Activated naive CD8-positive, alpha-beta T cell treated with anti-CD3 and anti-CD28 coated beads, Interleukin-2, amount 10 ng/mL, durations not matched to agents 7 days and 5 days (primary cell): ENCODE measurements around the gene COL6A2. TPM values are rescaled to one million over a fixed set of nuclear protein-coding genes. Genes with fewer than 3 reads are reported as not detected.

Experiments
- ATAC-seq: fragments of 150-1000 bp; cut with Tn5 transposase; one replicate; pipeline ENCODE4 v1.10.0; 2021; ENCODE audit warnings: low read depth, moderate library complexity
- POLR2A ChIA-PET: fragments of 350-600 bp; sonication (Branson Sonifier 250); formaldehyde crosslinking; loops from one replicate; lab custom pipeline; 2021; ENCODE audit warnings: antibody characterized with exemption; lab: Charles Lee
- DNase-seq: peaks from one replicate; pipeline ENCODE4 v3.0.0; 2021
- H3K27ac Mint-ChIP-seq: one replicate; pipeline ENCODE4 v1.8.0; 2022; ENCODE audit warnings: mild to moderate bottlenecking, mixed read lengths
- H3K27me3 Mint-ChIP-seq: one replicate; pipeline ENCODE4 v1.8.0; 2022; ENCODE audit warnings: mild to moderate bottlenecking, moderate library complexity, mixed read lengths
- H3K36me3 Mint-ChIP-seq: one replicate; pipeline ENCODE4 v1.8.0; 2021; ENCODE audit warnings: mild to moderate bottlenecking, mixed read lengths
- H3K4me1 Mint-ChIP-seq: one replicate; pipeline ENCODE4 v1.8.0; 2021; ENCODE audit warnings: mixed read lengths
- H3K4me3 Mint-ChIP-seq: one replicate; pipeline ENCODE4 v1.8.0; 2022; ENCODE audit warnings: mild to moderate bottlenecking, moderate library complexity, mixed read lengths
- H3K9me3 Mint-ChIP-seq: one replicate; pipeline ENCODE4 v1.8.0; 2021; ENCODE audit warnings: mixed read lengths
- total RNA-seq, 2 experiments: library from RNA; stranded (reverse); gene quantifications; one replicate each; pipeline ENCODE4 v1.2.3, GENCODE V29; 2021

Gene COL6A2
- total RNA-seq, 2 experiments from 2014 or later: 23.8 to 23.9 TPM

GRCh38 chr21:46121286-46122221 is 23.6 kb downstream of the COL6A2 start:
- Mint-ChIP-seq H3K4me3 (no peak overlapping the region), H3K36me3 (no peaks in the 10 kb centered on the region), H3K27me3 (no peaks in the 10 kb centered on the region), H3K9me3 (no peaks in the 10 kb centered on the region), H3K4me1 (no peaks in the 10 kb centered on the region), H3K27ac (no peak overlapping the region)
- POLR2A ChIA-PET: no interaction called here
- no peak for ATAC-seq
- peak; percentile 15 for DNase-seq

DNA sequence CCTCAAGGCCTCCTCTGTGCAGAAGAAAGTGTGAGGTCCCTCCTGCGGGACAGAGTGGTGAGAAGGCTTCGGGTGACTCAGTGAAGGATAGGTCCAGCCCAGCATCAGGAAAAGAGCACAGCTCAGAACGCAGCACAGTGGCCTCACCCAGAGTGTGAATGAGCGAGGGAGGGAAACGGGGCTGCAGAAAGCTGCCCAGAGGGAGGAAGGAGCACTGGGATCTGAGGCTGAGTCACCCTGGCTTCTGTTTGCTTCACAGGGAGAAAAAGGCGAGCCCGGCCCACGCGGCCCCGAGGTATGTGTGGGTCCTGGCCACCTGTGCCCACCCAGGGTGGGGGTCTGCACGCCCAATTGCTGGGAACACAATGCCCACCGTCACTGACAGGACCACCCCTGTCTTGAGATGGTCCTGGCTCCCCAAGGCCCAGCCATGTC is 24.3 kb downstream of the COL6A2 start:
- DNase-seq (peak; percentile 21), ATAC-seq (no peak)
- Mint-ChIP-seq H3K36me3 (no peaks in the 10 kb centered on the region), H3K9me3 (no peaks in the 10 kb centered on the region), H3K27me3 (no peaks in the 10 kb centered on the region), H3K4me1 (no peaks in the 10 kb centered on the region), H3K27ac (no peak overlapping the region), H3K4me3 (no peak overlapping the region)
- POLR2A ChIA-PET: no interaction called here

DNA sequence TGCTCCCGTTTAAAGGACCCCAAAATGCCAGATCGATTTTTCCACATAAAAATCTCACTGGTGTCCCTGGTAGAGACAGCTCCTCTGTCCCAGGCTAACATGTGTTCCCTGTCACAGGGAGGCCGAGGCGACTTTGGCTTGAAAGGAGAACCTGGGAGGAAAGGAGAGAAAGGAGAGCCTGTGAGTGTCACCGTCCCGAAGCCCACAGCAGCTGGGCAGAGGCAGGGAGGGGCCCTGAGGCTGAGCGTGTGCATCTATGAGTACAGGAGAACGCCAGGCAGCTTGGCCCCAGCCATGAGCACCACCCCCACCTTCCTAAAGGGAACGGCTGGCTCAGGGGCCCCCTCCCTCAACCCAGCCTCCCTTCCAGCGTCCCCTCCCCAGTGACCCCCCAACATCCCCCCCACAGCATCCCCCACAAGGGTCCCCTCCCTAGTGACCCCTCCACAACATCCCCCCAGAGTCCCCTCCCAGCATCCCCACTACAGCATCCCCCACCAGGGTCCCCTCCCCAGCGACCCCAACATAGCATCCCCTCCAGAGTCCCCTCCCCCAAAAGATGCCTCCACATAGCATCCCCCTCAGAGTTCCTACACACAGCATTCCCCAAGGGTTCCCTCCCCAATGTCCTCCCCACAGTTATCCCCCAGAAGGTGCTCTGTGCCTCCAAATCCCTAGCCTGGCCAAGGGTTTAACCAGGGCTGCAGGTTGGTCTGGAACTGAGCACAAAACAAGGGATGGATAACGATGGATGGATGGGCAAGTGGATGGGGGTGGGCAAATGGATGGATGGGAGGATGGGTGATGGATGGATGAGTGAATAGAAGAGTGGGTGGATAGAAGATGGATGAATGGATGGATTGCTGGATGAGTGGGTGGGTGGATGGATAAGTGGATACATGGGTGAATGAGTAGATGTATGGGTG is 25.1 kb downstream of the COL6A2 start:
- Mint-ChIP-seq H3K36me3 (no peaks in the 10 kb centered on the region), H3K27me3 (no peaks in the 10 kb centered on the region), H3K4me1 (no peaks in the 10 kb centered on the region), H3K27ac (no peak overlapping the region), H3K9me3 (no peaks in the 10 kb centered on the region), H3K4me3 (no peak overlapping the region)
- DNase-seq (no peak), ATAC-seq (no peak)
- POLR2A ChIA-PET: no interaction called here

DNA sequence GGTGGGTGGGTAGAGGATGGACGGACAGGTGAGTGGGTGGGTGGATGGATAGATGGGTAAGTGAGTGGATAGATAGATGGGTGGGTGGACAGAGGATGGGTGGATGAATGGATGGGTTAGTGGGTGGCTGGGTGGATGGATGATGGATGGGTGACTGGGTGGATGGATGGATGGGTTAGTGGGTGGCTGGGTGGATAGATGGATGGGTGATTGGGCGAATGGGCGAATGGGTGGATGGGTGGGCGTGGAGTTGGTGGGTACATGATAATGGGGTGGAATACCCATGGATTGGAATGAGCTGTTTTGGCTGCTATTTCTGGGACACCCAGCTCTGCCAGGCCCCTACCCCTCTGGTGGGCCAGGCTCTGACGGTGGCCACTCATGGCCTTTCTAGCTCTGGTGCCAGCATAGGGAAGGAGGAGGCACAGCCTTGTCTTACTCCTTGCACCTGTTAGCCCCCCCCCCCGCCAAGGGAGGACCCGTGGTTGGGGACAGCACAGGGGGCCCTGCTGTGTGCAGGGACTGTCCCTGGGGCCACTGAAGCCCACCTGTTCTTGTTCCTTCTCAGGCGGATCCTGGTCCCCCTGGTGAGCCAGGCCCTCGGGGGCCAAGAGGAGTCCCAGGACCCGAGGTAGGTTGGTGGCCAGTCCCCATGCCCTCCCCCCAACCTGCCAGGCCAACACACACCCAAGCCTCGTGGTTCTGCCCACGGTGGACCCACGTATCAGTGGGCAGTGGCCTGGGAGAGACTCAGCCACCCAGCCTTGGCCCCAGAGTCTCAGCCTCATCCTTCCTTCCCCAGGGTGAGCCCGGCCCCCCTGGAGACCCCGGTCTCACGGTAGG is 26.4 kb downstream of the COL6A2 start:
- H3K4me1 Mint-ChIP-seq: no peaks in the 10 kb centered on the region
- H3K27me3 Mint-ChIP-seq: no peaks in the 10 kb centered on the region
- POLR2A ChIA-PET: no interaction called here
- no peak overlapping the region for H3K4me3 Mint-ChIP-seq
- no peaks in the 10 kb centered on the region for H3K9me3 Mint-ChIP-seq
- no peaks in the 10 kb centered on the region for H3K36me3 Mint-ChIP-seq
- peak; percentile 19 for DNase-seq
- no peak overlapping the region for H3K27ac Mint-ChIP-seq
- ATAC-seq: no peak

DNA sequence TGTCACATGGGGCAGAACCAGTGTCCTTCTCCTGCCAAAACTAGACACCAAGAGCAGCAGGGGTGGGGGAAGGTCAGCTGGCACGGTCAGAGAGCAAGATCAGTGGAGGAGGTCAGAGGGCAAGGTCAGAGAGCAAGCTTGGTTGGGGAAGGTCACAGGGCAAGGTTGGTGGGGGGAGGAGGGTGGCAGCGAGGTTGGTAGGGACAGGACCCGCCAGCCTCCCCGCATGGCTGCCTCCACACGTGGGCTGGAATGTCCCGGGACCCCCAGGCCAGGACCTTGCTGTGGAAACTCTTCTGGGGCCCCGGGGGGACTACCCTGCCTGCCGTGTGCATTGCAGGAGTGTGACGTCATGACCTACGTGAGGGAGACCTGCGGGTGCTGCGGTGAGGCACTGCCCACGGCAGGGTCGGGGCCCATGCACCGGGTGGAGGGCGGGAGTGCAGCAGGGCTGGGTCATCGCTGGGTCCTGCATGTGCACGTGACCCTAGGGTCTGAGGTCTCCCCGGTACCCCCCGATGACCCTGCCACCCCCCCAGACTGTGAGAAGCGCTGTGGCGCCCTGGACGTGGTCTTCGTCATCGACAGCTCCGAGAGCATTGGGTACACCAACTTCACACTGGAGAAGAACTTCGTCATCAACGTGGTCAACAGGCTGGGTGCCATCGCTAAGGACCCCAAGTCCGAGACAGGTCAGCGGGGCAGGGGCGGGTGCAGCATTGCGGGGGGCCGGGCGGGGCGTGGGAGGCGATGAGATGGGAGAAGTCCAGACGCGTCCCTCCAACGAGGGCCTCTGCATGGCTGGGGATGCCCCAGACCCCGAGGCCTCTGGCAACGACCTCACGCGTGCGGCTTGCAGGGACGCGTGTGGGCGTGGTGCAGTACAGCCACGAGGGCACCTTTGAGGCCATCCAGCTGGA is 27.3 kb downstream of the COL6A2 start:
- peak; percentile 24 for DNase-seq

GRCh38 chr21:46125846-46126301 is 28.0 kb downstream of the COL6A2 start:
- Mint-ChIP-seq H3K4me3 (no peak overlapping the region), H3K4me1 (no peaks in the 10 kb centered on the region), H3K27me3 (no peaks in the 10 kb centered on the region), H3K27ac (no peak overlapping the region), H3K36me3 (no peaks in the 10 kb centered on the region), H3K9me3 (no peaks in the 10 kb centered on the region)
- POLR2A ChIA-PET: interaction anchor here (0.6 kb wide), 1 partner anchor 21 kb away, joined by 4 read pairs; no protein-coding TSS in a partner anchor
- ATAC-seq: no peak
- peak; percentile 26 for DNase-seq

More for the DNA sequence above, 27.3 kb downstream of the COL6A2 start:
- Mint-ChIP-seq H3K27ac (no peak overlapping the region), H3K36me3 (no peaks in the 10 kb centered on the region), H3K27me3 (no peaks in the 10 kb centered on the region), H3K4me1 (no peaks in the 10 kb centered on the region), H3K4me3 (no peak overlapping the region), H3K9me3 (no peaks in the 10 kb centered on the region)
- ATAC-seq: no peak
- POLR2A ChIA-PET: interaction anchor here (0.6 kb wide), 1 partner anchor 22 kb away, joined by 4 read pairs; no protein-coding TSS in a partner anchor

GRCh38 chr21:46126309-46127238 is 28.7 kb downstream of the COL6A2 start:
- Mint-ChIP-seq H3K9me3 (no peaks in the 10 kb centered on the region), H3K4me3 (no peak overlapping the region), H3K4me1 (no peaks in the 10 kb centered on the region), H3K36me3 (no peaks in the 10 kb centered on the region), H3K27me3 (no peaks in the 10 kb centered on the region), H3K27ac (no peak overlapping the region)
- no peak for ATAC-seq
- POLR2A ChIA-PET: no interaction called here
- no peak for DNase-seq

DNA sequence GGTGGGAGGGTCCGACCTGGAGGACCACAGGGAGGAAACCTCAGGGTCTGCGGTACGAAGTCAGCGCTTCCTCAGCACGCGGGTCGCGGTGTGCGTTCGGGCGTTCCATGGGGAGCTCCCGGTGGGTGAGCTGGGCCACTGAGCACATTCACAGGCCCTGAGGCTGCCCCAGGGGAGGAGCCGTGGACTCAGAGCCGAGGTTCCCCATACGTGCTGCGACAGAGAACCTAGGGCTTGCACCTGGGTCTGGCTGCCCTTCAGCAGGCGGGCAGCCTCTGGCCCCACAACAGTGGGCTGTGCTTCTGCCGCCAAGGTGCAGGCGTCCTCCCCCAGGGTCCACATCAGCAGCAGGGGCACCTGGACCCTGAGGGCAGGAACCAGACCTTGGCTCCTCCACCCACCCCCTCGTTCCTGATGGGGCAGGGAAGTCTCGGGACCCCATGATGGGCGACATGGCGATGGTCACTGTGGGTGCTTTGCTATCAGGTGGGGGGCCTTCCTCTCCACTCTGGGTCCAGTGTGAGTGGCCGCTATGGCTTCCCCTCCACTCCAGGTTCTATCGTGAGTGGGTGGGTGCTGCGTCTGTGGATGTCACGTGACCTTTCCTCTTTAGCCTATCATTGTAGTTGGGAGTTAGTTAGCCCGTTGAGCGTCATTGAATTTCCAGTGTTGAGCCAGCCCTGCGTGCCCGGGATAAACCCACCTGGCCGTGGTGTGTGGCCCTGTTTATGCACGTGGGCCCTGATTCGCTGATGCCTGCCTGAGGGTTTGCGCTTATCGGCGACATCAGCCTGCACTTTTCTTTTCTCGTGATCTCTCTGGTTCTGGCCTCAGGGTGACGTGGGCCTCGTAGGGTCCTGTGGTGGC is 29.6 kb downstream of the COL6A2 start:
- Mint-ChIP-seq H3K27me3 (no peaks in the 10 kb centered on the region), H3K9me3 (no peaks in the 10 kb centered on the region), H3K36me3 (no peaks in the 10 kb centered on the region), H3K27ac (no peak overlapping the region), H3K4me1 (no peaks in the 10 kb centered on the region), H3K4me3 (no peak overlapping the region)
- DNase-seq (peak; percentile 21), ATAC-seq (no peak)
- POLR2A ChIA-PET: no interaction called here

DNA sequence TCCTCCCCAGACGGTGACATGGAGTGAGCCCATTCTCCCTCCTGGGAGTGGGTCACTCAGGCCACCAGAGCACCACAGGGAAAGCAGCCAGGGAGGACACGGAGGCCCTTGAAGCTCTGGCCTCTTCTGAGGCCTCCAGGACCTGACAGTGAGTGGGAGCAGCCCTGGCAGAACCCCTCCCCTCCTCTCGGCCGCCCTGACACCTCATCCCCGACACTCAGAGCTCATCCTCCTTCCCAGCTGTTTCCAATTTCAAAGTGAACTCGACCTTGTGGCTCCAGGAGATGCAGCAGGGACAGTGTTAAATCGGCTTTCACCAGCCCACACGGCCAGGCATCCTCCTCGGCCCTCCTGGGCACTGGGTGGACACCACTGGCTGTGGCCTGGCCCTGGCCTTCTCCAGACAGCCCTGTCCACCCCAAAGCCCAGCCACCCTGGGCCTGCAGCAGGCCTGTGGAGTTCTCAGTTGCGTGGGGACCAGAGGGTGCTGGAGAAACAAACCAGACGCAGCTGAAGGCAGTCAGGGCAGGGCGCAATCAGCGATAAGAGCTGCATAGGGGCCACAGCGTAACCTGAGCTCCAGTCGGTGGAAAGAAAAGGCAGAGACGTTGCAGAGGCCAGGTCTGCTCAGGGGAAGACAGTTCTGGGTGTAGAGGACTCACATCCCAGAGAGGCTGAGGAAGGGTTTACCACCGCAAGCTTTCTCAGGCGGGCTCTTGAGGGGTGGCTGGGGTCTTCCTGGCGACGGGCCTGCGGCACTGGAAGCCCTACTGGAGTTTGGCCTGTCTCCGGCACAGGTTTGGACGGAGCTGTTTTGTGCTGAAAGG is 30.4 kb downstream of the COL6A2 start:
- ATAC-seq (no peak), DNase-seq (peak; percentile 17)
- H3K36me3 Mint-ChIP-seq: no peaks in the 10 kb centered on the region
- POLR2A ChIA-PET: no interaction called here
- no peaks in the 10 kb centered on the region for H3K9me3 Mint-ChIP-seq
- H3K4me1 Mint-ChIP-seq: no peaks in the 10 kb centered on the region
- no peak overlapping the region for H3K27ac Mint-ChIP-seq
- H3K27me3 Mint-ChIP-seq: no peaks in the 10 kb centered on the region
- no peak overlapping the region for H3K4me3 Mint-ChIP-seq
